HCT116 (cell line): ENCODE results near the gene MYH6. TPM values are rescaled to one million over a fixed set of nuclear protein-coding genes. Genes with fewer than 3 reads are reported as not detected.

ENCODE experiments used
- ATAC-seq: fragments of 200-7000 bp; cut with Tn5 transposase; 2 replicates; pipeline ENCODE4 v1.9.1; 2020; ENCODE audit warnings: mild to moderate bottlenecking, moderate library complexity
- BruUV-seq: library from RNA; stranded (reverse); fragments of 400-500 nt; replicated peaks from 2 replicates; lab custom pipeline; 2021; lab: Mats Ljungman, UMichigan
- CTCF ChIA-PET: fragments of 300-600 bp; sonication (Branson Sonifier 250); formaldehyde crosslinking; loops from one replicate; lab custom pipeline; 2021; ENCODE audit warnings: antibody characterized with exemption; lab: Charles Lee
- POLR2A ChIA-PET: fragments of 300-600, 350-600 bp; sonication (Branson Sonifier 250); formaldehyde crosslinking; loops from one replicate; lab custom pipeline; 2021; ENCODE audit warnings: antibody characterized with exemption; lab: Charles Lee
- RAD21 ChIA-PET, 2 experiments: fragments of 300-600 bp; sonication (Branson Sonifier 250); formaldehyde crosslinking; loops; one replicate each; lab custom pipeline; 2023; ENCODE audit warnings: low total read pairs in 2 of 2; ENCODE audit not compliant: uncharacterized antibody in 2 of 2, unreplicated experiment in 2 of 2, low non-redundant PET in 1 of 2; lab: Charles Lee
- DNase-seq: peaks from one replicate; pipeline ENCODE4 v3.0.0-alpha.2; 2010; ENCODE audit warnings: low read depth, low spot score
- H2AFZ ChIP-seq: fragments of 200-600 bp; shearing (Covaris generic), sonication (generic); 2 replicates; pipeline ENCODE4 v1.6.1; 2017; ENCODE audit warnings: low read depth, mixed run types, mixed read lengths, antibody characterized with exemption, low read length; ENCODE audit not compliant: poor library complexity, severe bottlenecking
- H3K27ac ChIP-seq: 2 replicates; pipeline ENCODE4 v1.5.1; 2012; ENCODE audit warnings: low read depth, low read length
- H3K27me3 ChIP-seq: fragments of 200-600 bp; sonication (generic); 2 replicates; pipeline ENCODE4 v1.6.1; 2016; ENCODE audit warnings: mixed run types, low read length, mixed read lengths; ENCODE audit not compliant: insufficient read depth
- H3K36me3 ChIP-seq, 2 experiments: fragments of 200-500 bp in 1 of 2; fragments of 200-600 bp in 1 of 2; sonication (Bioruptor generic) in 1 of 2; sonication (generic) in 1 of 2; 2 replicates each; pipeline versions ENCODE4 v1.5.1 to v1.6.1; 2014 to 2016; ENCODE audit warnings: low read length in 2 of 2, inconsistent platforms in 1 of 2, mixed read lengths in 1 of 2, mixed run types in 1 of 2; ENCODE audit not compliant: insufficient read depth in 2 of 2, control insufficient read depth in 1 of 2
- H3K4me1 ChIP-seq, 2 experiments: fragments of 200-600 bp in 1 of 2; sonication (generic) in 1 of 2; 2 replicates each; pipeline versions ENCODE4 v1.5.1 to v1.6.1; 2012 to 2017; ENCODE audit warnings: low read length in 2 of 2, inconsistent platforms in 1 of 2, mild to moderate bottlenecking in 1 of 2, mixed read lengths in 1 of 2, mixed run types in 1 of 2, moderate library complexity in 1 of 2; ENCODE audit not compliant: insufficient read depth in 2 of 2, control insufficient read depth in 1 of 2
- H3K4me2 ChIP-seq: fragments of 200-600 bp; sonication (generic); 2 replicates; pipeline ENCODE4 v1.6.1; 2017; ENCODE audit warnings: mixed run types, low read length, mixed read lengths
- H3K4me3 ChIP-seq, 2 experiments: fragments of 200-600 bp in 1 of 2; sonication (generic) in 1 of 2; replicated peaks in 1 of 2; 2 replicates each; pipeline ENCODE4 v1.5.1; 2011 to 2016; ENCODE audit warnings: low read length in 2 of 2, control low read depth in 1 of 2, low read depth in 1 of 2, mild to moderate bottlenecking in 1 of 2, mixed read lengths in 1 of 2, mixed run types in 1 of 2
- H3K79me2 ChIP-seq: fragments of 200-600 bp; sonication (generic); 2 replicates; pipeline ENCODE4 v1.6.1; 2017; ENCODE audit warnings: mild to moderate bottlenecking, mixed run types, low read length, moderate library complexity, mixed read lengths; ENCODE audit not compliant: insufficient read depth
- H3K9ac ChIP-seq: fragments of 200-600 bp; sonication (generic); 2 replicates; pipeline ENCODE4 v1.6.1; 2016; ENCODE audit warnings: low read length, mixed read lengths
- H3K9me2 ChIP-seq: fragments of 200-600 bp; sonication (generic), shearing (Covaris generic); 2 replicates; pipeline ENCODE4 v1.6.1; 2017; ENCODE audit warnings: mixed run types, mild to moderate bottlenecking, moderate library complexity; ENCODE audit not compliant: insufficient read depth
- H3K9me3 ChIP-seq, 2 experiments: fragments of 200-500 bp in 1 of 2; fragments of 200-600 bp in 1 of 2; sonication (Bioruptor generic) in 1 of 2; sonication (generic) in 1 of 2; 2 replicates each; pipeline ENCODE4 v1.6.1; 2014 to 2017; ENCODE audit warnings: low read length in 2 of 2, mixed read lengths in 2 of 2, inconsistent platforms in 1 of 2, low read depth in 1 of 2, mild to moderate bottlenecking in 1 of 2, mixed run types in 1 of 2, moderate library complexity in 1 of 2; ENCODE audit not compliant: control insufficient read depth in 1 of 2, insufficient read depth in 1 of 2
- H4K20me1 ChIP-seq: fragments of 200-600 bp; sonication (generic), shearing (Covaris generic); 2 replicates; pipeline ENCODE4 v1.6.1; 2017; ENCODE audit warnings: mixed run types, mild to moderate bottlenecking, moderate library complexity; ENCODE audit not compliant: insufficient read depth
- JUND ChIP-seq: IDR thresholded peaks from 2 replicates; pipeline ENCODE4 v1.6.1; 2012
- POLR2AphosphoS5 ChIP-seq: IDR thresholded peaks from 2 replicates; pipeline ENCODE4 v1.6.1; 2011; ENCODE audit warnings: mild to moderate bottlenecking, low read depth, low read length, moderate library complexity
- REST ChIP-seq: IDR thresholded peaks from 2 replicates; pipeline ENCODE4 v1.6.1; 2012; ENCODE audit warnings: low read depth
- SP1 ChIP-seq: IDR thresholded peaks from 2 replicates; pipeline ENCODE4 v1.6.1; 2012; ENCODE audit warnings: low read depth
- ZNF274 ChIP-seq: fragments of 200-500 bp; sonication (Bioruptor generic); IDR thresholded peaks from 2 replicates; pipeline ENCODE4 v1.6.1; 2014; ENCODE audit warnings: mild to moderate bottlenecking, low read depth, low read length, inconsistent platforms
- intact Hi-C: fragments of 100-400 bp; cut with micrococcal nuclease; formaldehyde crosslinking; loops from 2 replicates; pipeline ENCODE4 v1.10.0; 2022
- microRNA counts: library from miRNA; unstranded; fragments of <30 nt; microRNA quantifications from one replicate; lab custom pipeline; 2015
- microRNA-seq: library from miRNA; unstranded; fragments of <30 nt; microRNA quantifications from one replicate; pipeline ENCODE4, GENCODE V29; 2016; ENCODE audit warnings: borderline number of aligned reads
- total RNA-seq: library from RNA; stranded (reverse); gene quantifications from one replicate; pipeline ENCODE4 v1.2.1, GENCODE V29; 2021; ENCODE audit not compliant: unreplicated experiment

MYH6 gene
- total RNA-seq, 1 experiment from 2014 or later, result not detected

- Histone ChIP-seq H3K9ac (no peak overlapping the region), H3K36me3 (no peaks in the 10 kb centered on the region), H3K27ac (no peak overlapping the region), H3K27me3 (no peaks in the 10 kb centered on the region), H3K9me2 (no peaks in the 10 kb centered on the region), H4K20me1 (no peaks in the 10 kb centered on the region), H2AFZ (no peak overlapping the region), H3K79me2 (no peaks in the 10 kb centered on the region), H3K4me2 (no peak overlapping the region), H3K9me3 (peaks cover 10% of the 10 kb centered on the region in 2 experiments; a peak in 1 of 4 replicates), H3K4me1 (no peaks in the 10 kb centered on the region), H3K4me3 (no peak overlapping the region)
- DNase-seq (no peak), ATAC-seq (no peak)
- no TSS peak for BruUV-seq
- no peak for TF ChIP-seq ZNF274
- no peak for TF ChIP-seq SP1
- TF ChIP-seq REST, result no peak
- TF ChIP-seq JUND, result no peak
- no peak for TF ChIP-seq POLR2AphosphoS5
- intact Hi-C loops, result no loop called here
- ChIA-PET CTCF (no interaction called here), POLR2A (no interaction called here), RAD21 (no interaction called here)
Measured at GRCh38 chr14:23335623-23336022, 72.5 kb downstream of the MYH6 start.

MicroRNA genes within 50 kb of the gene (microRNA counts, 767-probe panel; counts per million panel counts)
- microRNA hsa-miR-208a (lab: Ali Mortazavi, UCI), result not detected
- microRNA hsa-miR-208b (lab: Ali Mortazavi, UCI), result not detected

Small RNAs within 50 kb of the gene (microRNA-seq; reads per million reads assigned to microRNA genes)
- gene MIR208A (not detected), gene MIR208B (1.6 reads per million)

Other genes starting within 250 kb of the MYH6 start
- 5.3 TPM for gene SLC7A8, start 224.6 kb downstream of the MYH6 start, total RNA-seq
- not detected for gene RNF212B, start 170.3 kb downstream of the MYH6 start, total RNA-seq
- gene HOMEZ, start 122.1 kb downstream of the MYH6 start, total RNA-seq, result 18.2 TPM
- 5.6 TPM for gene PPP1R3E, start 105.4 kb downstream of the MYH6 start, total RNA-seq
- gene BCL2L2, start 101.4 kb downstream of the MYH6 start, total RNA-seq, result 25.5 TPM
- 184 TPM for gene PABPN1, start 86.8 kb downstream of the MYH6 start, total RNA-seq
- gene SLC22A17, start 55.4 kb downstream of the MYH6 start, total RNA-seq, result 5.9 TPM
- gene EFS, start 43.1 kb downstream of the MYH6 start, total RNA-seq, result 0.10 TPM
- gene IL25, start 35.5 kb downstream of the MYH6 start, total RNA-seq, result not detected
- gene CMTM5, start 31.2 kb downstream of the MYH6 start, total RNA-seq, result not detected
- not detected for gene MYH7, start 27.4 kb upstream of the MYH6 start, total RNA-seq
- gene NGDN, start 61.4 kb upstream of the MYH6 start, total RNA-seq, result 42.0 TPM
- gene ZFHX2, start 143.5 kb upstream of the MYH6 start, total RNA-seq, result 3.6 TPM
- 5.8 TPM for gene THTPA, start 148.0 kb upstream of the MYH6 start, total RNA-seq
- gene AP1G2, start 159.5 kb upstream of the MYH6 start, total RNA-seq, result 155 TPM
- 0.15 TPM for gene JPH4, start 170.5 kb upstream of the MYH6 start, total RNA-seq
- gene DHRS2, start 228.1 kb upstream of the MYH6 start, total RNA-seq, result 10.0 TPM